NT2/D1 (cell line): Measurements from ENCODE around the gene AKAP6.

Experiments used
- YY1 ChIP-seq: IDR thresholded peaks from 2 replicates; pipeline ENCODE4 v1.6.1; 2011; ENCODE audit not compliant: insufficient read length, insufficient read depth
- ZNF274 ChIP-seq: IDR thresholded peaks from 2 replicates; pipeline ENCODE4 v1.6.1; 2011; ENCODE audit warnings: mild to moderate bottlenecking, low read depth, low read length

- TF ChIP-seq YY1 (no peak), ZNF274 (no peak)
These were observed 399.4 kb downstream of the AKAP6 start for GRCh38 chr14:32728526-32728925.
